Skin of body (tissue), 2 donors: ENCODE results near the gene CMTM4. TPM values are rescaled to one million over a fixed set of nuclear protein-coding genes. Genes with fewer than 3 reads are reported as not detected.
A peak's percentile ranks its signal among the peaks of the same experiment; 100 is the strongest.

Source experiments
- DNase-seq: peaks from one replicate; lab custom pipeline; 2025; lab: John Stamatoyannopoulos, UW
- total RNA-seq: library from RNA; depleted of rRNA; stranded (reverse); fragments of >200 nt; gene quantifications from one replicate; pipeline ENCODE4 v1.2.3, GENCODE V29; 2014

Gene CMTM4
- 18.7 TPM for total RNA-seq

GRCh38 chr16:66696669-66697630 is at the start of gene CMTM4:
Gene CMTM4 (minus strand): TSS chr16:66696743. CDS start chr16:66696525, 218 bp downstream.
- peak; percentile 83 for DNase-seq

- DNase-seq: no peak
Measured at GRCh38 chr16:66746048-66746447, 49.5 kb upstream of the CMTM4 start.

GRCh38 chr16:66741950-66742808 is 45.6 kb upstream of the CMTM4 start:
- peak; percentile 64 for DNase-seq

- DNase-seq: peak; percentile 72
Measured at GRCh38 chr16:66741169-66741900, 44.8 kb upstream of the CMTM4 start.

- DNase-seq: no peak
Measured at GRCh38 chr16:66740533-66740932, 44.0 kb upstream of the CMTM4 start.

GRCh38 chr16:66740010-66740409 is 43.5 kb upstream of the CMTM4 start:
- no peak for DNase-seq

GRCh38 chr16:66735891-66736290 is 39.3 kb upstream of the CMTM4 start:
- DNase-seq: no peak

- DNase-seq: no peak
Measured at GRCh38 chr16:66731101-66731500, 34.6 kb upstream of the CMTM4 start.

GRCh38 chr16:66728804-66729203 is 32.3 kb upstream of the CMTM4 start:
- DNase-seq: no peak

GRCh38 chr16:66728117-66728787 is 31.7 kb upstream of the CMTM4 start:
- peak; percentile 27 for DNase-seq

- DNase-seq: no peak
Measured at GRCh38 chr16:66720766-66721165, 24.2 kb upstream of the CMTM4 start.

- no peak for DNase-seq
Measured at GRCh38 chr16:66719246-66719645, 22.7 kb upstream of the CMTM4 start.

GRCh38 chr16:66717776-66718175 is 21.2 kb upstream of the CMTM4 start:
- no peak for DNase-seq

GRCh38 chr16:66717112-66717675 is 20.7 kb upstream of the CMTM4 start:
- DNase-seq: no peak

GRCh38 chr16:66714654-66715307 is 18.2 kb upstream of the CMTM4 start:
- no peak for DNase-seq

GRCh38 chr16:66714062-66714461 is 17.5 kb upstream of the CMTM4 start:
- DNase-seq: no peak

- DNase-seq: no peak
Measured at GRCh38 chr16:66713076-66713475, 16.5 kb upstream of the CMTM4 start.

GRCh38 chr16:66712512-66712911 is 16.0 kb upstream of the CMTM4 start:
- DNase-seq: no peak

GRCh38 chr16:66711581-66711980 is 15.0 kb upstream of the CMTM4 start:
- no peak for DNase-seq

GRCh38 chr16:66706506-66706880 is 9.9 kb upstream of the CMTM4 start:
- no peak for DNase-seq
